Measurements from ENCODE around the gene VWA5A.

VWA5A gene

DNA sequence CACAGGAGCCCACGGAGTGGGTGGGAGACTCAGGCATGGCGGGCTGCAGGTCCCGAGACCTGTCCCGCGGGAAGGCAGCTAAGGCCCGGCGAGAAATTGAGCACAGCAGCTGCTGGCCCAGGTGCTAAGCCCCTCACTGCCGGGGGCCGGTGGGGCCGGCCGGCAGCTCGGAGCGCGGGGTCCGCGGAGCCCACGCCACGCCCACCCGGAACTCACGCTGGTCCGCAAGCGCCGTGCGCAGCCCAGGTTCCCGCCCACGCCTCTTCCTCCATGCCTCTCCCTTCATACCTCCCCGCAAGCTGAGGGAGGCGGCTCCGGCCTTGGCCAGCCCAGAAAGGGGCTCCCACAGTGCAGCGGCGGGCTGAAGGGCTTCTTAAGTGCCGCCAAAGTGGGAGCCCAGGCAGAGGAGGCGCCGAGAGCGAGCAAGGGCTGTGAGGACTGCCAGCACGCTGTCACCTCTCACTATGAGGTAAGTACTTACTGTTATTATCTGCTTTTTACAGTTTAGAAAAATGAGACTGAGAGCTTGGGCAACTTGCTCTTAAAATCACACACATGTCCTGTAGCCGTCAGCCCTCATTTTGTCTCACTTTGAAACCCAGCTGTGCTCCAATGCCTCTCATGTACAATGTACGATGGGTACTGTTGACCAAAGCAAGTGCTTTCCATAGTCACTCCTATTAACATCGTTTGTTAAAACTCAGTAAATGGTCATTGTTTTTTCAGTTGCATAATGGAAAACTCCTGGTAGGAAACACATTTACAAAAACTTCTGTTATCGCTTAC lies 55.7 kb downstream of the VWA5A start:
- no peak for DNase-seq

DNA sequence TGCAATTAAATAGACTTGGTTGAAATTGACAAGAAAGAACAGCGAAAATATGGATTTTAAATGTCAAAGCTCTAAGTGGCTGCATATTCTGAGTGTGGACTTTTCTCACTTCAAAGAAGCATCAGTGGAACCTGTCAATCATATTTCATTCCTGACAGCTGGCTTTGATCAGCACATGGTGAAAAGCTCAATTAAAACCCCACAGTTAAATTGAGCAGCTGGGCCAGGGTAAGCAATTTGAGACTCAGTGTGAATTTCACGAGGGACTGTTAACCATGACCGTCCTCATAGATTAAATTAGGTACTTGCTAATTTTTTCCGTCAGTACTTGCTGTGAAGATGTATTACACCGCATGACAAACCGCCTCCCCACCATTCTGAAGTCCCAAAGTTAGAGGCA lies 56.9 kb downstream of the VWA5A start:
- no peak for DNase-seq

DNA sequence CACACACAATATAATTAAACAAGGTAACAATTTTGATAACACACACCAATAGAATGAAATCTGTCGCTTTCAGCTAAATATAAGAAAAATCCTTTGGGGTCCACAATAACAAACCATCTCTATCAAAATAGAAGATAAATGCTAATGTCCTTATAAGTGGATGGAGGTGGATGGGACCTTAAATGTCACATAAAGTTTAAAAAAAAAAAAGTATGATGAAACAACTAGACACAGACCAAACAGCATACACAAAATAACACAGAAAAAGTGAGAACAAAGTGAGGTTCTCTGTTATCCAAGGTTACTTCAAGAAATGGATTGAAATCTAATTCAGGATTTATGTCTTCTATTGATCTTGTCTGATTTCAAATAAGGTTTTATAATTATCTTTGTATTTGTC lies 57.3 kb downstream of the VWA5A start:
- DNase-seq, result no peak

DNA sequence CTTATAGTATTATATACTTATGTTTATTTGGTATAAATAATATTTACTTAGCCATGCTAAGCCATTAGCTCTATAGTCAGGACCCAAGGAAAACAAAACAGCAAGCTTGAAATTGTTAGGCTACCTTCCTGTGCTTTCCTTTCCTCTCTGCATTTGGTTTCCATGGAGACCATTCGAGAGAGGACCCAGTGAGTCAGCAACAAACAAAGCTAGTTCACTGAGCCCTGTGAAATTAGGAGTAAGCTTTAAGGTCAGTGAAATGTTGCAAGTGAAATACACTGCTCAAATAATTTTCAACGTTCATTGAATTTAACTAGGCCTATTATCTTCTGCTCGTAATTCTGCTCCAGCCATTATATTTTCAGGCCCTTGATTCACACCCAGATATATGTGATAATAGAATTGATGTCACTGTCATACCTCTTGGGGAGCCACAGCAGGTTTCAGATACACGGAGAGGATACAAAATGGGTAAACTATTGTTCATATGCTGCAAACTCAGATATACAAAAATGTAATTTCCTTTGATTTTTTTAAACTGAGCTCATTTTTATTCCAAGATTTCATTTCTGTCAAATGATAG lies 58.8 kb downstream of the VWA5A start:
- DNase-seq, result no peak

DNA sequence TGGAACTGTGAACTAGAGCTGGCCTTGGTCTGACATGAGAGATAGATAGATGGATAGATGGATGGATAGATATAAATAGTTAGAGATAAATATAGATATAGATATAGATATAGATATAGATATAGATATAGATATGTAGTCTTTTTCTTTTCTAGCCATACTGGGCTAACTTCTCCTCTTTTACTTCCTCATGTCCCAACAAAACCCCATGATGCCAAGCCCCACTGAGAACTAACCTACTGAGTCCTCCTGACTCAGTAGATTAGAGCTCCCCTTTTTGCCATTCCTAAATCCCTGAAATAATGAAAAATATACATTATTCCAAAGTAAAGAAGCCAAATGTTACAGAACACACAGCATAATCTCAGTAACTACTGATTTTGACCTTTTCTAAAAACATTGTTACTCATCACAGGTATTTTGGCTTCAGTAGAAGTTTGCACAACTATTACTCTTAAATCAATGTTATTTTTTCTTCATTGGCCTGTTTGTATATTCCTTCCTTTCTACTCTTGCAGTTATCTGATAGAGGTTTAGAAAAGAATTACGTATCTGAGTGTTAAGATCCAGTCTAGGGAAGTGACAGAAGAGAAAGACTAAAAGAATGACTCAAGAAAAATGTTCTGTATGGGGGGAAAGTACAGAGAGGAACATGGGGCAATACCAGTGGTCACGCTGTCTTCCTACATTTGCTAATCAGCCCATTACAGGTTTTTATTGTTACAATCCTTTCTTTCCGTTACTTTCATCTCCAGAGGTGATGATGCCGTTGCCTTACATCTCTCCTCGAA lies 61.9 kb downstream of the VWA5A start:
- DNase-seq, result no peak

DNA sequence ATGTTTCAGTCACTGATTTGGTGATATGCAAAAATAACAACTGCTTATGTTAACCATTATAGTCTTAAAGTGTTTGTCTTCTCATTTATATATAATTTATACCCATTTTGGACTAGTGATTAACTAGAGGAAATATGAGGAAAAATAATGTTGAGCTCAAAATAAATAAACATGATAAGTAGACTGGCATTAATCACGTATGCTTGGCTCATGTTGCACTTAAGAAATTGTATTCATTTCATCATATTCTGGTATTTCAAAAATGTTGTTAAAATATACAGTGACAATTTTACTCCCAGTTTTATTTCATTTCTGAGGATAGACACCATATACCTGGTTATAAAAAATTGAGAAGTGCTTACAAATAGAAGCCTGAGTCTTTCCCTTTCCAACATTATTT lies 64.1 kb downstream of the VWA5A start:
- DNase-seq, result no peak

DNA sequence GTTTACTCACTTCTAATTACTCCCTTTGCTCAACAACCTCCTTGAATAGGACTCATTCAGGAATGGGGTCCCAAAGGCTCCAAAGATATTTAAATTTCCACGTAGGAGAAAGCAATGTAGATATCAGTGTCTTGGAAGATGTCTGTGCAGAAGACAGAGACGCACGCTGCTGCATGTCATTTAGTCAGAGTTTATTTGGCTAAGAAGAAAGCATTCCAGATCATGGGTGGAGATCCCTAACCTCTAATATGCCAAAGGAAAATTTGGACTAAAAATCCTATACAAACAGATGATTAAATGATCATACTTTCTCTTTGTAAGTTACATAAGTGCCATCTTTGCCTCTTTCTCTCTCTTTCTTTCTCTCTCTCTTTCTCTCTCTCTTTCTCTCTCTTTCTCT lies 67.8 kb downstream of the VWA5A start, which contains the start of gene OR10D3:
OR10D3 (plus strand) TSS at position 278 of the 400 bp plus-strand sequence. CDS start 1,925 bp downstream, outside the sequence.
- DNase-seq, result no peak

DNA sequence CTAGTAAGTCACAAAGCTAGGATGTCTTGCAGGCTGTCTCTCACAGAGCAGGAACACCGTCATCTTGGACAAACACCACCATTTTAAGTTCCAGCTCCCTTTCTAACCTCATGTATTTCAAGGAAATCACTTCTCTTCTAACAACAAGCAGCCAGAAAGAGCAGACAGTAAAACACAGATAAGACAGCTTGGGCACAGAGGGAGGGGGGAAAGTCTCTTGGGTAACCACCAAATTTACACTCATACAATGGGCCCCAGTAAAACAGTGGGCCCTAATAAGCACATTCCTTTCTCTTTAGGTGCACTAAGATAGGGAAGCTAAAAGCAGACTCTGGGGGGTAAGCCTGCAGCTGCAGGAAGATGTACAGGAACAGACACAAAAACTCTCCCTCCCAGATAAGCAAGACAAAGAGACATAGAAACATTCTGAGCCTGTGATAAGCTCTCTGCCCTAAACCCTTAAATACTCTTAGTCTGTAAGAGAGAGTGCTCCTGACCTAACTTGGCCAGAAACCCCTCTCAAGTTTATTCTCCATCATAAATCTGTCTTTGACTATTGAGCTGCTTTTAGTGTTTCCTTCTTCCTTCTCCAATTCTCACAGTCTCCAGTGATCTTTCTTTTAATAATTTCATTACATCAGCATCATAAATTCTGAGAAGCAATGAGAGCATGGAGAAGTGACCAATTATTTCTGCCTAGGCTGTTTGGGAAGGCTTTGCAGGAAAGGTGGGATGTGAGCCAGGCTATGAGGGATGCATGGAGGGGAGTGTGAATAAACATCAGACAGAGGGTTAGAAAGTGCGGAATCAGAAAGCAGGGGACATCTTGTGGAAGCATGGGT lies 75.3 kb downstream of the VWA5A start:
- no peak for DNase-seq

DNA sequence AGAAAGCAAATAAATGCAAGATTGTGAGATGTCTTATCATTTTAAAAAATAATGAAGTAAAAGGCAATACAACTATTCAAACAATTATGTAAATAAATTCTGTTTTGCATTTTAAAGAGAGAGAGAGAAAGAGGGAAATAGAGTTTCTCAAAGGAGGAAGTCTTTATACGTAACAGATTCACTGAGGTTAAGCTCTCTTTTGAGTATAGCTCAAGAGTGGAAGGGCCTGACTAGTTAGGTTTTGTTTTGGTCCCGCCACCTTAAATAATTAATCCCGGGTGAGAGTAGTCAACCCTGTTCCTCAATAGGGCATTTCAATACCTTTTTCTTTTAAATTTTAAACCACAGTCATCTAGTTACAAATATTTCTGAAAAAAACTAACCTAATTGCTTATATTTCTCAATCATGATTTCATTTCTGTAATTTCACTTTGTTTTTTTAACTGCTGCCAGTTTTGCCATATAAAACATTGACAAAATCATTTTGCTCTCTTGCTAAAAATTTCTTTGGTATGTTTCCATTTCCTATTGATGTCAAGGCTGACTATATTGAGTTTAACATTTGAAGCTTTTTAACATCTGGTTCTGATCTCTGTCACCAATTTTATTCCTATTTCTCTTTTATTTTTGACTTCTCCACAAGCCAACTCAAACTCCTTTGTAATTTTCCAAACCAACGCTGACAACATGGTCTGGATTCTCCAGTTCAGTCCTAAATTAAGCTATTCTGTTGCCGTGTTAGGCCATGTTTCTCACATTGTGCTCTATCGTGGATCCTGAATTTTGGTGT lies 78.2 kb downstream of the VWA5A start:
- DNase-seq, result no peak

DNA sequence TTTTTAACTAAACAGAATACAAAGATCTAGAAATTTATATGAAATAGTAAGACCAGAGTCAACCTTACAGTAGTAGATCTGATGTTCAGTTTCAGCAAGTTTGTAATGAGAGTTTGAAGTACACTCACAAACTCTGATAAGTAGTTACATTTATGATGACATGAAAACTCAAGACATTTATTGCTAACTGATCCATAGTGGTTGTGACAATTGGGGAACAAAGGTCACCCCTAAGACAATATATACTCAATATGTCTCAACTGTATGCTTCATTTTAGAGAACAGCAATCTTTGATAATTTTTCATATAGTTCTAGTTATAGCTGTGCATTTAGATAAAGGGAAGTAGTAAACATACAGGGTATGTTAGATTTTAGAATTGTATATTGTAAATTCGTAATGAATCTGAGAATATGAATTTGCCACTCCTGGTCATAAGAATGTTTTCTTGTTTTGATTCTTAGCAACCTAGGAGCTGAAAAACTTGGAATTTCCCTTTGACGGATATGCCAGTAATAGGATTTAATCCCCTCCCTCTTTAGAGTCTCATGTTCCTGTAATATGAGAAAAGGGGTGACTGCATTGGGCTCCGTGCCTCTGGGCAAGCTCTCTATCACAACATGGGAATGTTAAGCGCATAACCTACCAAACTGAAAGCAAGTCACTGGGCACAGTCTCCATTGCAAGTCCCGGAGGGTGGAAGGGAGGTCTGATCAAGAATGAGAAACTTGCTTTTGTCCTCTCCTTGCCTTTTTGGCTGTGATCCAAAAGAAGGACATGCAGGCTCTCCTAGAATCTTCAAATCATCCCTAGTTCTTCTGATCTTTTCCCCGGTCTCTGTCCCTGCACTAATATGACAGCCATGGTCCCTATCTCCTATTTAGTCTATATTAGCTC lies 79.3 kb downstream of the VWA5A start:
- no peak for DNase-seq

DNA sequence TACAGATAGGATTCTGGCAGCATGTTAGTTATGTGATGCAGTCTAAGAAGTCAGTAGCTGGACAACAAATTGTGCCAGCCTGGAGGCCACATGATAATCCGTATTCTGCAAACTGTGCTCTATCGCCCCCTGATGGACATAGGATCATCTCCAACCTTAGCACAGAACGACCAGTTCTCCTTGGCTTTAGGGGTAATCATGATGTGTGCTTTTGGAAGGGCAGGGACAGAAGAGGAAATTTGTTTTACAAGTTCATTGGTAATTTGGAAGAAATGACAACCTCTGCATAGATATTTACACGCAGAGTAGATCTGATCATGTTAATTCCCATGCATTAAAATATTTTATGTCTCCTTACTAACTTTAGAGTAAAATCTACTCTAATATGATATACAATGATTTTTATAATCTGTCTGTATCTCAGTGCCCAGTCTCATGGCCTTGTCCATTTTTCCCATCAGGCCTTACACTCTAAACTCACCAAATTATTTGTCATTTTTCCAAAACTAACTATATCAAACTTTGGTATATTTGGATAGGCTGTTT lies 80.0 kb downstream of the VWA5A start:
- no peak for DNase-seq

All from activated effector memory CD4-positive, alpha-beta T cell treated with Interleukin-2 at 50 U/mL for 16 hours (primary cell).